B cell (primary cell): ENCODE results near the gene TCIRG1. TPM values are rescaled to one million over a fixed set of nuclear protein-coding genes. Genes with fewer than 3 reads are reported as not detected.
A peak's percentile ranks its signal among the peaks of the same experiment; 100 is the strongest.

Experiments
- ATAC-seq: fragments of 200-7000 bp; cut with Tn5 transposase; one replicate; pipeline ENCODE4 v1.10.0; 2021; ENCODE audit warnings: low read depth, mild to moderate bottlenecking, moderate number of reproducible peaks, moderate library complexity
- CTCF ChIA-PET: fragments of 350-600 bp; sonication (Branson Sonifier 250); formaldehyde crosslinking; loops from one replicate; lab custom pipeline; 2021; ENCODE audit warnings: antibody characterized with exemption, inconsistent platforms; lab: Charles Lee
- POLR2A ChIA-PET: fragments of 350-600 bp; sonication (Branson Sonifier 250); formaldehyde crosslinking; loops from one replicate; lab custom pipeline; 2021; ENCODE audit warnings: antibody characterized with exemption; lab: Charles Lee
- DNase-seq: peaks from one replicate; pipeline ENCODE4 v3.0.0; 2013
- H2AFZ ChIP-seq: 2 replicates; pipeline ENCODE4 v1.6.1; 2012; ENCODE audit warnings: mild to moderate bottlenecking, low read depth, low read length; ENCODE audit not compliant: insufficient read depth, poor library complexity, severe bottlenecking
- H3K27ac ChIP-seq, 2 donors: 1 replicate in 1 of 2; 2 replicates in 1 of 2; pipeline ENCODE4 v1.5.1; 2012 to 2013; ENCODE audit warnings: low read length in 2 of 2, mild to moderate bottlenecking in 2 of 2, moderate library complexity in 1 of 2
- H3K27me3 ChIP-seq, 4 experiments: fragments of 200-600 bp in 1 of 4; sonication (generic) in 1 of 4; replicated peaks in 1 of 4; 1 replicate in 2 of 4; 2 replicates in 2 of 4; pipeline versions ENCODE4 v1.6.1 to v1.7.0; 2013 to 2016; ENCODE audit warnings: low read length in 3 of 4, mild to moderate bottlenecking in 2 of 4, mixed read lengths in 1 of 4, moderate library complexity in 1 of 4; ENCODE audit not compliant: insufficient read depth in 4 of 4, control insufficient read depth in 3 of 4; ENCODE audit errors: control extremely low read depth in 1 of 4
- H3K36me3 ChIP-seq, 2 experiments: replicated peaks in 1 of 2; 1 replicate in 1 of 2; 2 replicates in 1 of 2; pipeline versions ENCODE4 v1.6.1 to v1.7.1; 2013; ENCODE audit warnings: low read length in 1 of 2; ENCODE audit not compliant: insufficient read depth in 2 of 2, control insufficient read depth in 1 of 2; ENCODE audit errors: control extremely low read depth in 1 of 2, extremely low read depth in 1 of 2
- H3K4me1 ChIP-seq, 2 donors: fragments of 200-600 bp in 1 of 2; sonication (generic) in 1 of 2; 1 replicate in 1 of 2; 2 replicates in 1 of 2; pipeline versions ENCODE4 v1.5.1 to v1.6.1; 2013 to 2017; ENCODE audit warnings: low read length in 2 of 2; ENCODE audit not compliant: control insufficient read depth in 2 of 2, insufficient read depth in 2 of 2
- H3K4me2 ChIP-seq: replicated peaks from 2 replicates; pipeline ENCODE3; 2012; ENCODE audit warnings: mild to moderate bottlenecking, low read depth, low read length; ENCODE audit not compliant: poor library complexity, severe bottlenecking
- H3K4me3 ChIP-seq, 5 experiments: fragments of 200-600 bp in 1 of 5; sonication (generic) in 1 of 5; 1 replicate in 3 of 5; 2 replicates in 2 of 5; pipeline versions ENCODE4 v1.5.1 to v1.7.0; 2011 to 2016; ENCODE audit warnings: low read length in 4 of 5, mild to moderate bottlenecking in 4 of 5, low read depth in 2 of 5, control low read depth in 1 of 5, moderate library complexity in 1 of 5; ENCODE audit not compliant: insufficient read depth in 1 of 5; ENCODE audit errors: control extremely low read depth in 1 of 5, extremely low read depth in 1 of 5
- H3K79me2 ChIP-seq: fragments of 200-600 bp; sonication (generic); one replicate; pipeline ENCODE4 v1.6.0; 2016; ENCODE audit warnings: low read length; ENCODE audit not compliant: control insufficient read depth, insufficient read depth
- H3K9ac ChIP-seq: fragments of 200-600 bp; sonication (generic); 2 replicates; pipeline ENCODE4 v1.6.1; 2017; ENCODE audit warnings: mild to moderate bottlenecking, low read length, moderate library complexity
- H3K9me3 ChIP-seq, 3 donors: one replicate each; pipeline versions ENCODE4 v1.6.1 to v1.7.1; 2013; ENCODE audit warnings: low read length in 2 of 3; ENCODE audit not compliant: control insufficient read depth in 2 of 3, insufficient read depth in 1 of 3; ENCODE audit errors: control extremely low read depth in 1 of 3
- H4K20me1 ChIP-seq: 2 replicates; pipeline ENCODE4 v1.6.0; 2012; ENCODE audit warnings: mild to moderate bottlenecking, low read length; ENCODE audit not compliant: insufficient read depth, control insufficient read depth, poor library complexity, severe bottlenecking
- H3K27ac Mint-ChIP-seq: one replicate; pipeline ENCODE4 v1.8.0; 2021; ENCODE audit warnings: mixed read lengths
- H3K27me3 Mint-ChIP-seq: one replicate; pipeline ENCODE4 v1.8.0; 2021; ENCODE audit warnings: mixed read lengths
- H3K4me1 Mint-ChIP-seq: one replicate; pipeline ENCODE4 v1.8.0; 2021; ENCODE audit warnings: mixed read lengths
- H3K4me3 Mint-ChIP-seq: one replicate; pipeline ENCODE4 v1.8.0; 2021; ENCODE audit warnings: mixed read lengths
- H3K9me3 Mint-ChIP-seq: one replicate; pipeline ENCODE4 v1.8.0; 2022; ENCODE audit warnings: mixed read lengths; ENCODE audit not compliant: insufficient read depth
- EZH2 ChIP-seq: IDR thresholded peaks from 2 replicates; pipeline ENCODE4 v1.6.1; 2012; ENCODE audit warnings: borderline replicate concordance, low read depth, mild to moderate bottlenecking, moderate library complexity, low read length; ENCODE audit not compliant: insufficient read depth, poor library complexity, severe bottlenecking
- WGBS: methylation state at CpG from one replicate; pipeline ENCODE4 v1.1.5; 2013; ENCODE audit warnings: missing lambda C conversion rate; ENCODE audit not compliant: insufficient coverage; 5-methylcytosine and 5-hydroxymethylcytosine counted together
- intact Hi-C: fragments of 100-400 bp; cut with micrococcal nuclease; formaldehyde crosslinking; loops from one replicate; pipeline ENCODE4 v1.10.0; 2022
- polyA plus RNA-seq: library from polyadenylated mRNA; depleted of rRNA; stranded (reverse); fragments of >200 nt; gene quantifications from 2 replicates; pipeline ENCODE4 v1.2.3, GENCODE V29; 2012
- total RNA-seq, 2 donors: library from RNA; stranded (reverse); fragments of 120-200 nt in 1 of 2; gene quantifications; 1 replicate in 1 of 2; 2 replicates in 1 of 2; pipeline versions ENCODE4 v1.2.3 to v1.2.4, GENCODE V29; 2013 to 2022
- TF ChIP-seq, protein P1 (sequence below): fragments of 200-600 bp; IDR thresholded peaks from one replicate; pipeline ENCODE4 v1.8.0; 2022; ENCODE audit warnings: antibody characterized with exemption, mild to moderate bottlenecking

TCIRG1 gene
- total and polyA plus RNA-seq, 2 donors (not counting 1 experiment from before 2014, with no cell fraction given), result 305 to 725 TPM

DNA sequence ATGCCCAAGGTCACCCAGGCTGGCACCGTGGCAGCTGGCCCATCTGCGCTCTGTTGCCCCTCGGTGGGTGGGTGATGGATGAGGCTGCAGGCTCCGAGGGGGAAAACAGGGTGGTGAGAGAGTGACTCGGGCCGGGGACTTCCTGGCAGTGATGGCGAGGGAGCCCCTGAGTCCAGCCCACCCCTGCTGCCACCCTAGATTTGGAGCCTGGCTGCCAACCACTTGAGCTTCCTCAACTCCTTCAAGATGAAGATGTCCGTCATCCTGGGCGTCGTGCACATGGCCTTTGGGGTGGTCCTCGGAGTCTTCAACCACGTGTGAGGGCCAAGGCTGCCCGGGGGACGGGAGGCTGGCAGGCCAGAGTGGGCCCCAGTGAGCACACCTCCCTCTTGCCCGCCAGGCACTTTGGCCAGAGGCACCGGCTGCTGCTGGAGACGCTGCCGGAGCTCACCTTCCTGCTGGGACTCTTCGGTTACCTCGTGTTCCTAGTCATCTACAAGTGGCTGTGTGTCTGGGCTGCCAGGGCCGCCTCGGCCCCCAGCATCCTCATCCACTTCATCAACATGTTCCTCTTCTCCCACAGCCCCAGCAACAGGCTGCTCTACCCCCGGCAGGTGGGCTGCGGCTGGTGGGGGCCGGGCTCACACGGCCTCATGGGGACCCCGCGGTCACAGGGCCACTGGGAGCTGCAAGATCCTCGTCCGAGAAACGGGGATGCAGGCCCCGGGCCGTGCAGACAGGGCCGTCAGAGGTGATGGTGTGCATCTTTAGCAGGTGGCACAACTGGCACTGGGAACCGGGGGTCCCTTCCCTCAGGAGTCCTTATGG, 10.1 kb downstream of the TCIRG1 start:
- intact Hi-C loops, result no loop called here
- Histone ChIP-seq H3K4me2 (no peak overlapping the region), H3K4me1 (no peaks in the 10 kb centered on the region), H3K36me3 (peaks cover 0 to 66% of the 10 kb centered on the region in 2 experiments), H3K9me3 (no peaks in the 10 kb centered on the region), H3K4me3 (no peak overlapping the region), H3K27ac (no peak overlapping the region), H2AFZ (no peak overlapping the region), H4K20me1 (peaks cover 7% of the 10 kb centered on the region), H3K79me2 (no peaks in the 10 kb centered on the region), H3K9ac (no peak overlapping the region), H3K27me3 (no peaks in the 10 kb centered on the region)
- ATAC-seq (no peak), DNase-seq (peak; percentile 10)
- H3K4me3 Mint-ChIP-seq, result no peak overlapping the region
- no peaks in the 10 kb centered on the region for H3K27me3 Mint-ChIP-seq
- no peak for TF ChIP-seq EZH2
- TF ChIP-seq, protein P1, sequence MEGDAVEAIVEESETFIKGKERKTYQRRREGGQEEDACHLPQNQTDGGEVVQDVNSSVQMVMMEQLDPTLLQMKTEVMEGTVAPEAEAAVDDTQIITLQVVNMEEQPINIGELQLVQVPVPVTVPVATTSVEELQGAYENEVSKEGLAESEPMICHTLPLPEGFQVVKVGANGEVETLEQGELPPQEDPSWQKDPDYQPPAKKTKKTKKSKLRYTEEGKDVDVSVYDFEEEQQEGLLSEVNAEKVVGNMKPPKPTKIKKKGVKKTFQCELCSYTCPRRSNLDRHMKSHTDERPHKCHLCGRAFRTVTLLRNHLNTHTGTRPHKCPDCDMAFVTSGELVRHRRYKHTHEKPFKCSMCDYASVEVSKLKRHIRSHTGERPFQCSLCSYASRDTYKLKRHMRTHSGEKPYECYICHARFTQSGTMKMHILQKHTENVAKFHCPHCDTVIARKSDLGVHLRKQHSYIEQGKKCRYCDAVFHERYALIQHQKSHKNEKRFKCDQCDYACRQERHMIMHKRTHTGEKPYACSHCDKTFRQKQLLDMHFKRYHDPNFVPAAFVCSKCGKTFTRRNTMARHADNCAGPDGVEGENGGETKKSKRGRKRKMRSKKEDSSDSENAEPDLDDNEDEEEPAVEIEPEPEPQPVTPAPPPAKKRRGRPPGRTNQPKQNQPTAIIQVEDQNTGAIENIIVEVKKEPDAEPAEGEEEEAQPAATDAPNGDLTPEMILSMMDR, result no peak
- H3K27ac Mint-ChIP-seq, result no peak overlapping the region
- no peaks in the 10 kb centered on the region for H3K9me3 Mint-ChIP-seq
- ChIA-PET CTCF (no interaction called here), POLR2A (no interaction called here)
- no peaks in the 10 kb centered on the region for H3K4me1 Mint-ChIP-seq
- WGBS, result 95% methylated on average over 33 of the region's 35 CpGs
